NCI-H187 (cell line): ENCODE results near the gene CYP1A2.
"Not testable (repeated sequence)": the region's sequence is repeated elsewhere in the genome, so short reads cannot be mapped to it uniquely, and the experiment has no call there.

Experiments
- DNase-seq, 2 experiments: peaks; one replicate each; lab custom pipeline; 2025; lab: John Stamatoyannopoulos, UW

CYP1A2 gene

GRCh38 chr15:74748322-74748946 is at the start of gene CYP1A2:
TSS of gene CYP1A2 (plus strand) at chr15:74748845. CDS start at chr15:74749739, 894 bp downstream.
- no peak for DNase-seq

DNA sequence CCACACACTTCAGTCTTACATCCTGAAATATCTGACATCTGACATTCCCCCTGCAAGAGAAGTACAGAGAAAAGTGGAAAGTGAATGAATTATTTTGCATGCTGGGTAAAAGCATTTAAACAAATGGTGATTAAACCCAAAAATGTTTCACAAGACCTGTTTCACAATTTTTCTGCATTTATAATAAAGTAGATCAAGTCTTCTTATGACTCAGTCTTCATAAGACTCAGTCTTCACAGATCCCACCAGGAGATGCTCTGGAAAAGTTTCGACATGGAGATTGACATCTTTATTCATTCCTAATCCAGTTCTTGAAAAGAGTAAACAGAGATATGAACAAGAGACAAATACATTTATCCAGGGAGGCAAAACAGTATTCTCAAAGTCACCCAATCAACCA is 39.6 kb upstream of the CYP1A2 start:
- no peak for DNase-seq

DNA sequence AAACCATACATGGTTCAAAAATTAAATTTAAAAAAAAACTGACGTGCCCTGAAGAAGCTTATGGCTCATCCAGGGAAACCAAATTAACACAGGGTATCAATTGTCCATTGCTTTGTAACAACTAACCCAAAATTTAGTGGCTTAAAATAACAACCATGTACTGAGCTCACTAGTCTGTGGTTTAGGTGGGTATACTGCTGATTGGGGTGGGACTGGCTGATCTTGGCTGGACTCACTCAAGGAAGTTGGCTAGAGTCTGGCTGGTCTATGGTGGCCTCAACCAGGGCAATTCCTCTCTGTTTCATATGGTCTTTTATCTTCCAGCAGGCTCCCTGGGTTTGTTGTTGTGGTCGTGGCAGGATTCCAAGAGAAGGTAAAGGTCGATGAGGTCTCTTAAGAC is 38.8 kb upstream of the CYP1A2 start:
- DNase-seq, result no peak

GRCh38 chr15:74710319-74711094 is 38.1 kb upstream of the CYP1A2 start:
- DNase-seq, result no peak

DNA sequence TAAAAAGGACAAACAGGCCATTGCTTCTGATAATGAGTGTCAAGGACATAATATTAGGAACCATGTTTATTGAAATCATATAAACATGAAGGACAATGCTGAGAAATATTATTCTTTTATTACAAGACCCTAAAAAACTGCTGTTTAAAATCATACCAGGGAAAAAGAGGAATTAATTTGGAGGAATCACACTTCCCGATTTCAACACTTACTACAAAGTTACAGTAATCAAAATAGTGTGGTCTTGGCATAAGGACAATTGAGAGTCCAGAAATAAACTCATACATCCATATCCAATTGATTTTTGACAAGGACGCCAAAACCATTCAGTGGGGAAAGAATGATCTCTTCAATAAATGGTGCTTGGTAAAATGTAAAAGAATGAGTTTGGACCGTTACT is 36.3 kb upstream of the CYP1A2 start:
- DNase-seq, result no peak

DNA sequence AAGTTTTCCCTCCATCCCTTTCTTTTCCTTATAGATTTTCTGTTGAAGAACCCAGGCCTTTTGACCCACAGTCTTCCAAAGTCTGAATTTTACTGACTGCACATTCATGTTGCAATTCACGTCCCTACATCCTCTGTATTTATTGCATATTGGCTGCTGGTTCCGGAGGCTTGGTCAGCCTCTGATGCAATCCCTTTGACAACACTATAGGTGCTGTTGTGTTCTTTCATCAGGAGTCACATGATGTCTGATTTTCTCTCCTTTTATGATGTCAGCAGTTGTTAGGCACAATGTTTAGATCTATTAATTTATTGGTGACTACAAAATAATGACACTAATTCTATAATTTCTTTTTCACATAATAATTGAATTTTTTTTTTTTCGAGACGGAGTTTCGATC is 32.0 kb upstream of the CYP1A2 start:
- DNase-seq, result no peak

DNA sequence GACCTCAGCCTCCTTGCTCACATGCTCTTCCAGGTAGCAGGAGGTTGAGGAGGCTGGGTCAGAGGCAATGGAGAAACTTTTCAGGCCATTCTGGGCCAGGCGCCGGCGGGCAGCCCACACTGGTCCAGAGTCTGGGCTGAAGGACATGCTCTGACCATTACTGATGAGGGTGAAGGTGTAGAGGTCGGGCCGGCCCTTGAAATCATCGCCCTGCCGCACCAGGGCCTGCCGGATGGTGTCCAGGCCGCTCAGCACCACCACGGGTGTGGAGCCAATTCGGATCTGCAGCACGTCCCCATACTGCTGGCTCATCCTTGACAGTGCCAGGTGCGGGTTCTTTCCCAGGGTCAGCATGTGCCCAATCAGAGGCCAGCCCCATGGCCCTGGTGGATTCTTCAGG is 26.1 kb upstream of the CYP1A2 start:
- DNase-seq, result no peak

DNA sequence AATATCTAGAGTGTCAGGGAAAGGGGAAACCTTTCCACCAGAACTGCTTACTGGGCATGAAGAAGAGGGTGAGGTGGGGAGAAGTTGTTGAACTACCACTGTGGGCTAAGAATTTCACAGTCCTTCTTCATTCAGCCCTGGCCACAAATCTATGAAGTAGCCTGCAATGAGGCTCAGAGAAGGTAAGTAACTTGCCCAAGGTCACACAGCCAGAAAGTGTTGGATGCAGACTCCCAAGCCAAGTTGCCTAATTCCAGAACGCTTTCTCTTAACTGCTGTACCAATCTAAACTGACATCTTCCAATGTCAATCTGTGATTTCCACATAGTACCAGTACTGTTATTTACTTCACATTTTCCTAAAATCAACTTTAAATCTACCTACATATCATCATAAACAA is 25.5 kb upstream of the CYP1A2 start:
- DNase-seq, result no peak

DNA sequence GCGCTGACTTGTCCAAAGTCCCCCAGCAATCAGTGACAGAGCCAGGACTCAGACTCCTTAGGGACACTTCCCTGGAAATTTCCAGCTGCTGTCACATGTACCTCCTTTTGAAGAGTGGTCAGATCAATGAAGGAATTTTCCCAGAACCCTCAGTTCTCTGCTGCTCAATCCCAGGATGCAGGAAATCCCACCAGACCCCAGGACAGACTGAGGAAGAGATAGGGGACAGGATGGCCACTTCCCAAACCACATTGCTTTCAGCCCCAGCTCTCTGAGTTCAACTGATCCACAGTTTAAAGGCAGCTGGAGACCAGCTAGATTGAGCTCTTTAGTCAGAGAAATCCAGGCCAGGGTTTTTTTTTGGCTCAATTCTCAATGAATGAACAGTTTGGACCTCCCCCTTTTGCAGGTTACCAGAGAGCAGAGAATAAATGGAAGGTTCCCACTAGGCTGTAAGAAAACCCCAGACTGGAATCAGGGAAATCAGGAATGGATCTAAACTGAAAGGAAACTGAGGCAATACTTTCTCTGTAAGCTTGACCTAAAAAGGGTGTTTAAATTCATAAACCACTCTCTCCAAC is 24.8 kb upstream of the CYP1A2 start:
- DNase-seq, result peak; percentile 19 to 39

GRCh38 chr15:74724570-74725224 is 23.9 kb upstream of the CYP1A2 start:
- DNase-seq, result no peak

GRCh38 chr15:74725225-74725774 is 23.3 kb upstream of the CYP1A2 start, which contains the start of gene CYP1A1:
TSS of gene CYP1A1 (minus strand) at chr15:74725528. CDS start at chr15:74723097, 2,431 bp downstream.
- no peak for DNase-seq

DNA sequence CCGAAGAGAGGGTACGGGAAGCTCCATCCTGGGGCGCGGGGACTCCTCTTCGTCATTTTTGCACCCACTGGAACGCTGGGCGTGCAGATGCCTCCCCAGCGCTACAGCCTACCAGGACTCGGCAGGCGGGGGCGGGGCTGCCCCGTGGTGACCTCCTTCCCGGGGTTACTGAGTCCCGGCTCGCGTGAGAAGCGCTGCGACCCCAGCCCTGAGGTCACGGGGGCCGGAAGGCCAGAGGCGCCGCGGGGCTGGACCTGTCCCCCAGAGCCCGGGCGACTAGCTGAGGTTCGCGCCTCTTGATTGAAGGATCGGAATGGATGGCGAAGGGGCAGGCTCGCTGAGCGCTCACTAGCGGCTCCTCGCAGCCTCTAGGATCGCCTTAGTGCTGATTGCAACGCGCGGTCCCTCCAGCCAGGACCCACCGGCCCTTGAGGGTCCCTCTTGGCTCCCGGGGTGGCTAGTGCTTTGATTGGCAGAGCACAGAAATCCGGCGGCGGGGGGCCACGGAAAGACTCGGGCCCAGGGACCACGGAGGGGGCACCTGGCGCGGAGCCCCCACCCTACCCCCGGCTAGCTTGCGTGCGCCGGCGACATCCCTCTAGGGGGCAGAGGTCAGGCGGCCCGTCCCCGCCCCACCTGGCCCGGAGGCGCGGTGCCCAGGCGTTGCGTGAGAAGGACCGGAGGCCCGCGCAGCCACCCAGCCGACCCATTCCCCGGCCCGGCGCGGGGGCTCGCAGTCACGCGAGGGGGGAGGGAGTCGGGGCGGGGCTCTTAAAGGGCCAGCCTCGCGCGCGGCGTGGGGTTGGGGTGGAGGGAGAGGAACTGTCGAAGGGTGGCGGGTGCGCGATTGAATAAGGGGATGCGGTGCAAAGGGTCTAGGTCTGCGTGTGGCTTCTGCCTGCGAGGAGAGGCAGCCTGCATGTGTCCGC is 22.5 kb upstream of the CYP1A2 start:
- no peak for DNase-seq

- no peak for DNase-seq
Measured at GRCh38 chr15:74726774-74727164, 21.9 kb upstream of the CYP1A2 start.

DNA sequence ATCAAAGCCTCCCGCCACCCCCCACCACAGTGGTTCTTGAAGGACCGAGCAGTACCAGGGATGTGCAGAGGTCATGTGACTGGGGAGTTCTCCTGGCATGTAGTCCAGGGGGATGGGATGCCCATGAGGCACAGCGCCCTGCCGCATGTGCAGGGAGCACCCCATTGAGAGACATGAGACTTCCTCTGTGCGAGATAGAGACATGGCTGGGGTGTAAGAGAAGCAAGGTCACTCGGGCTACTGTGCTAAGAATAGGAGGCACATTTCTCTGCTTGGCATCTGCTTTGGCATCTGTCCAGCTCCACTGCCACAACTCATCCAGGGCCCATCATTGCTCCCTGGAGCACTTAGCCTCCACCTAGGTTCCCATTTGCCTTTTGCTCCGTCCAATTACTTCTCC is 20.9 kb upstream of the CYP1A2 start:
- DNase-seq, result no peak

- DNase-seq, result not testable (repeated sequence)
Measured at GRCh38 chr15:74728699-74729098, 19.9 kb upstream of the CYP1A2 start.

- not testable (repeated sequence) for DNase-seq
Measured at GRCh38 chr15:74729372-74729771, 19.3 kb upstream of the CYP1A2 start.

DNA sequence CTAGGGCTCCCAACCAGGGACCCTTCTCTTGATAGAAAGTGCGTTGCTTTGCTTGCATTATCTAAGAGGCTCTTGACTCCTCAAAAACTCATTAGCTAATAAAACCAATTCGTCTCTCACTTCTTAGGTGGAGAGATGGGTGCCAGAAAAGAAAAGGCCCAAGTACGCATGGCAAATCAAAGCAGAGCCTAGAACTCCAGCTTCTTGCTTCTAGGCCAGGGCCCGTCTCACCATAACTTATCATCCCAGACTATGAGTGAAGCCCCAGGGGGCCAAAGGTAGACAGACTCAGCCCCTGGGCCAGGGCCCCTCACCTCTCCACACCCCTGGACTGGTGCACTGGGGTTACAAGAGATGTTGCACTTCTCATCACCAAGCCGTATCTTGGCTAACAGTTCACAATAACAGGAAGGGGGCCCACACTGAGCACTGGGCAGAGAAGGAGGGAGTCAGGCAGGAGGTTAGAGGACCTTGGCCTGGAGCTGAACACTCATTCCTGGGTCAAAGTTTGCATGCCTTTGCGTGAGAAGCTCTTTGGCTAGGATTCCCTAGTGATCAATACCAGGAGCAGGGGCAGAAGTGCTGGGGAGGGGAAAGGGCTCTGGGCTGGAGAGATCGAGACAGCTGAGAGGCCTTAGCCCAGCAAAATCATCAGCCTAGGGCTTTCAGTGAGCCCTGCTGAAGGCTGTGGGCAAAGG is 17.9 kb upstream of the CYP1A2 start:
- DNase-seq, result no peak

DNA sequence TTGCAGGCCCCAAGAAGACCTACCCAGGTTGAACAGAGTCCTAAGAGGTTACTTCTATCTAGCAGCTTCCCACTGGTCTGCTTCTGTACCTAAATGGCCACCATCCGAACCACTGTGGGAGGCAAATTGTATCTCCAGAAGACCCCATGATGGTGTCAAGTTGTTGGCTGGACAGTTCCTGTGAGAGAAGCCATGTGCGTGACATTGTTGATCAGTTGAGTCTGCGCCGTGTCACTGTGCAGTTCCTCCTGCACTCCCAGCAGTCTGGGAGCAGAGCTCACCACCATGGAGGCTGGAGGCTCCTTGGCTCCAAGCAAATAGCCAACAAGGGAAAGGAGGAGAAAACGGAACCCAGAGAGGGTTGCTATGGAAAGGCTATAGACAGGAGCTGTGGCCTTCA is 15.8 kb upstream of the CYP1A2 start:
- no peak for DNase-seq

DNA sequence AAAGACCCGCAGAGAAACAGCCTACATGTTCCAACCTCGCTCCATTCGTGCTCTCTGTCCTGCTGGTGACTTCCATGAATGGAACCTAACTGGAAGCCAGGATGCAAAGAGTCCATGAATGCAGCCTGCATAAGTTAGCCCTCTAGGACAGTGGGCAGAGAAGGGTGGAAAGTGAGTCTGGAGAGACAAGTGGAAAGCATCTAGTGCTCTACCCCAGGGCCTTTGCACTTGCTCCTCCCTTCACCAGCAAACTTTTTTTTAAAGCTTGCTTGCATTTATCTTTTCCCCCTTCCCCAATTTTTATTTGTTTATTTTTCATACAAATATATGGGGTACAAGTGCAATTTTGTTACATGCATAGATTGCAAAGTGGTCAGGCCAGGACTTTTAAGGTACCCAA is 15.4 kb upstream of the CYP1A2 start:
- DNase-seq, result no peak

- DNase-seq, result no peak
Measured at GRCh38 chr15:74735305-74735704, 13.3 kb upstream of the CYP1A2 start.

DNA sequence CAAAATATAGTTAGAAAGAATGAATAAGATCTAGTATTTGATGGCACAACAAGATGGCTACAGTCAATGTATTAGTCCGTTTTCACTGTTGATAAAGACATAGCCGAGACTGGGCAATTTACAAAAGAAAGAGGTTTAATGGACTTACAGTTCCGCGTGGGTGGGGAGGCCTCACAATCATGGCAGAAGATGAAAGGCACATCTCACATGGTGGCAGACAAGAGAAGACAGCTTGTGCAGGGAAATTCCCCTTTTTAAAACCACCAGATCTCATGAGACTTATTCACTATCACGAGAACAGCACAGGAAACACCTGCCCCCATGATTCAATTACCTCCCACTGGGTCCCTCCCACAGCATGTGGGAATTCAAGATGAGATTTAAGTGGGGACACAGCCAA is 10.4 kb upstream of the CYP1A2 start:
- DNase-seq, result not testable (repeated sequence)
